NB4 (cell line): ENCODE data around the gene COL6A5.

Experiments
- DNase-seq: peaks from one replicate; pipeline ENCODE4 v3.0.0; 2010; ENCODE audit warnings: low read depth
- H3K4me3 ChIP-seq: one replicate; pipeline ENCODE4 v1.5.1; 2011; ENCODE audit warnings: mild to moderate bottlenecking, low read depth, low read length, moderate library complexity
- MYC ChIP-seq: IDR thresholded peaks from 2 replicates; pipeline ENCODE4 v1.6.1; 2011; ENCODE audit warnings: low read depth, low read length
- POLR2A ChIP-seq: IDR thresholded peaks from 2 replicates; pipeline ENCODE4 v1.6.1; 2011; ENCODE audit warnings: mild to moderate bottlenecking; ENCODE audit not compliant: insufficient read length; ENCODE audit errors: extremely low read depth
- TF ChIP-seq, protein P1 (sequence below): IDR thresholded peaks from one replicate; pipeline ENCODE4 v1.5.1; 2012; ENCODE audit warnings: low read depth, low read length
- TF ChIP-seq, protein P2 (sequence below): IDR thresholded peaks from 2 replicates; pipeline ENCODE4 v1.6.1; 2011; ENCODE audit warnings: low read depth, low read length

The COL6A5 gene

DNA sequence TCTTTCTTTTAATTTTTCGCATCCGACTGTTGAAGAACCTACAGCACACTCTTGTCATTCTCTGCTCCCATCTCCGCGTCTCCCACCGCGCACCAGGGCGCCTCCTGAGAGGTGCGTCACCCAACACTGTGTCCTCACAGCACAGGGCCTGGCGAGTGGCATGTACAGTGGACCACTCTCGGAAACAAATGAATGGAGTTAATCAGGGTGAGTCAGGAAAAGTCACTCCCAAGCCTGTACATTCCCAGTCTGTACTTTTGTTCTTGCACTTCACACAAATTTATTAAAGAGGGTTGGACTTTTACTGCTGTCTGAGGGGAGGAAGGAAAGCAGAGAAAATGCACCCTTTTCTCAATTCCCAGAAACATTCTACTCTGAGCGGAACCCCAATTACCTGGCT lies 172.1 kb downstream of the COL6A5 start:
- TF ChIP-seq, protein P1, sequence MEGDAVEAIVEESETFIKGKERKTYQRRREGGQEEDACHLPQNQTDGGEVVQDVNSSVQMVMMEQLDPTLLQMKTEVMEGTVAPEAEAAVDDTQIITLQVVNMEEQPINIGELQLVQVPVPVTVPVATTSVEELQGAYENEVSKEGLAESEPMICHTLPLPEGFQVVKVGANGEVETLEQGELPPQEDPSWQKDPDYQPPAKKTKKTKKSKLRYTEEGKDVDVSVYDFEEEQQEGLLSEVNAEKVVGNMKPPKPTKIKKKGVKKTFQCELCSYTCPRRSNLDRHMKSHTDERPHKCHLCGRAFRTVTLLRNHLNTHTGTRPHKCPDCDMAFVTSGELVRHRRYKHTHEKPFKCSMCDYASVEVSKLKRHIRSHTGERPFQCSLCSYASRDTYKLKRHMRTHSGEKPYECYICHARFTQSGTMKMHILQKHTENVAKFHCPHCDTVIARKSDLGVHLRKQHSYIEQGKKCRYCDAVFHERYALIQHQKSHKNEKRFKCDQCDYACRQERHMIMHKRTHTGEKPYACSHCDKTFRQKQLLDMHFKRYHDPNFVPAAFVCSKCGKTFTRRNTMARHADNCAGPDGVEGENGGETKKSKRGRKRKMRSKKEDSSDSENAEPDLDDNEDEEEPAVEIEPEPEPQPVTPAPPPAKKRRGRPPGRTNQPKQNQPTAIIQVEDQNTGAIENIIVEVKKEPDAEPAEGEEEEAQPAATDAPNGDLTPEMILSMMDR = no peak
- no peak for TF ChIP-seq POLR2A
- H3K4me3 ChIP-seq = no peak overlapping the region
- no peak for DNase-seq

DNA sequence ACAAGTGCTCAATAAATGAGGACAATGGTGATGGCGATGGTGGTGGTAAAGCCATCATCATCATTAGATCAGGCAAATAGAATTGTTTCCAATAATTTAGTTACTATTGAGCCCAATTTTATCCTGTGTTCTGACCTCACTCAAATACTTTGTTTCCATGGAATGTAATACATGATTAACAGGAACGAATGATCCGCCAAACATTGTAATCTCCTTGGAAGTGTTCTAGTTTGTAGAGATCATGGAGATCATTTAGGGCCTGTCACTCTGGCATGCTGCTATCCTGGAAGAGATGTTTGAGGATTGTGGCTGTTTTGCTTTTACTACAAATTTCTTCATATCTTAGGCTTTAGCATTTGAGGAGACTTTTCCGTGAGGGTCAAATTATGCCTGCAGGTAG lies 174.3 kb downstream of the COL6A5 start:
- DNase-seq = no peak
- TF ChIP-seq, protein P2, sequence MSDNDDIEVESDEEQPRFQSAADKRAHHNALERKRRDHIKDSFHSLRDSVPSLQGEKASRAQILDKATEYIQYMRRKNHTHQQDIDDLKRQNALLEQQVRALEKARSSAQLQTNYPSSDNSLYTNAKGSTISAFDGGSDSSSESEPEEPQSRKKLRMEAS = no peak
- TF ChIP-seq POLR2A (no peak), MYC (no peak)
- TF ChIP-seq, protein P1 = no peak
- no peak overlapping the region for H3K4me3 ChIP-seq

DNA sequence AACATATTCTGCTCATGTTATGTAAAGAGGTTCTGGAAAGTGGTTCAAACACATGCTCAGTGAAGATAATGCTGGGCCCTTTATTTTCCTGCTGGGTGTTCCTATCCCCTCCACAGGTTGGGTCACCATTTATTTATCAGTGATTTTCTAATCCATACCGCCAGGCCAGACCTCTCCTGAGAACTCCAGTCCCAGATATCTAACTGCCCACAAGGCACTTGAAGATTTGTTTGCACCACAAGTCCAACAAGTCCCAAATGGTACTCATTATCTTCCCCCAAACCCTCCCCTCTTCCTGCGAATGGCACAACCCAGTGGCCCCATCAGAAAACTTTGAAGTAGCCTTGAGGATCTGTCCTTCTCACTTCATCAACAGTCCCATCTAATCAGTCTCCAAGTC lies 176.9 kb downstream of the COL6A5 start:
- no peak for DNase-seq
- H3K4me3 ChIP-seq = no peak overlapping the region
- TF ChIP-seq, protein P1 = no peak
- TF ChIP-seq, protein P2 = no peak
- TF ChIP-seq MYC (no peak), POLR2A (no peak)

DNA sequence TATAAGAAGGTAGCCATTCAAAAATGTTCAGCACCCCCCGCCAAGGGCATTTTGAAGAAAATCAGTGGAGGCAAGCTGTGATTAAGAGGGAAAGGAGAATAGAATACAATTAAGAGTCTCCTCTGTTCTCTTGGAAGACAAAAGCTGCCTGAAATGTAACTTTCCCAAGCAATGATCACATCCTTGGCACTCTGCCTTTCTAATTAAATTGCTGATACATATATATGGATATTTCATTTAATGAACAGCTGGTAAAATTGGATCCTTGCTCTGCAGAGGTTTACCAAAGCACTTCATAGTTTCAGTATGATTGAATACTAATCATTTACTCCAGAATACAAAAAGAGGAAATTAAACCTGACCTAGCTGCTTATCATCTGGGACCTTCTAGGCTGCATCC lies 182.0 kb downstream of the COL6A5 start:
- H3K4me3 ChIP-seq = no peak overlapping the region
- no peak for TF ChIP-seq POLR2A
- TF ChIP-seq, protein P2 = no peak
- TF ChIP-seq, protein P1 = no peak
- no peak for TF ChIP-seq MYC
- DNase-seq = no peak

DNA sequence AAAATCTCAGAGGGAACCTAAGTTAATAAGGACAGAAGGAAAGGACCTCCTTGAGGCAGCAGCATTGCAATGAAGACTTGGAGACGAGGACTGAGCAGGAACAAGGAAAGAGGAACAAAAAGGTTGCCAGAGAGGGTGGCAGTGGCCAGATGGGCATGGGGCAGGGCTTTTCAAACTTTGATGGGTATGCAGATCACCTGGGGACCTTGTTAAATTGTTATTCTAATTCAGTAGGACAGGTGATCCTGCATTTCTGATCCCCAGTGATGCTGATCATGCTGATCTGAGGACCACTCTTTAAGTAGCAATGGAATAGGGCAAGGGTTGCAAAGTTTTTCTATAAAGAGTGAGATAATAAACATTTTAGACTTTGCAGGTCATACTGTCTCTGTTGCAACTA lies 182.6 kb downstream of the COL6A5 start:
- TF ChIP-seq MYC (no peak), POLR2A (no peak)
- TF ChIP-seq, protein P2 = no peak
- TF ChIP-seq, protein P1 = no peak
- no peak overlapping the region for H3K4me3 ChIP-seq
- no peak for DNase-seq
